OCI-LY7 (cell line): ENCODE measurements around the gene DYNLT4. TPM values are rescaled to one million over a fixed set of nuclear protein-coding genes. Genes with fewer than 3 reads are reported as not detected.

ENCODE experiments used
- BruUV-seq: library from RNA; stranded (reverse); fragments of 400-500 nt; replicated peaks from 2 replicates; lab custom pipeline; 2021; lab: Mats Ljungman, UMichigan
- CTCF ChIA-PET: fragments of 300-600 bp; sonication (Branson Sonifier 250); formaldehyde crosslinking; loops from one replicate; lab custom pipeline; 2022; ENCODE audit warnings: antibody characterized with exemption; ENCODE audit not compliant: unreplicated experiment; lab: Charles Lee
- POLR2A ChIA-PET: fragments of 300-600 bp; sonication (Branson Sonifier 250); formaldehyde crosslinking; loops from one replicate; lab custom pipeline; 2022; ENCODE audit warnings: antibody characterized with exemption; lab: Charles Lee
- DNase-seq: peaks from one replicate; pipeline ENCODE4 v3.0.0-alpha.2; 2015; ENCODE audit warnings: low spot score
- H2AFZ ChIP-seq: fragments of 200-600 bp; sonication (generic), shearing (Covaris generic); 2 replicates; pipeline ENCODE4 v1.6.1; 2014; ENCODE audit warnings: mild to moderate bottlenecking, antibody characterized with exemption, low read length, moderate library complexity
- H3K27ac ChIP-seq: fragments of 200-600 bp; sonication (generic); 2 replicates; pipeline ENCODE4 v1.5.1; 2014; ENCODE audit warnings: mixed run types, low read depth, mild to moderate bottlenecking, moderate library complexity, low read length, inconsistent platforms; ENCODE audit not compliant: poor library complexity, severe bottlenecking
- H3K36me3 ChIP-seq: fragments of 200-600 bp; sonication (generic); 2 replicates; pipeline ENCODE4 v1.6.1; 2014; ENCODE audit warnings: mild to moderate bottlenecking, antibody characterized with exemption, low read length, moderate library complexity, mixed read lengths; ENCODE audit not compliant: insufficient read depth
- H3K4me1 ChIP-seq: fragments of 200-600 bp; sonication (generic); 2 replicates; pipeline ENCODE4 v1.5.1; 2014; ENCODE audit warnings: mild to moderate bottlenecking, low read length; ENCODE audit not compliant: insufficient read depth, poor library complexity, severe bottlenecking
- H3K4me2 ChIP-seq: fragments of 200-600 bp; sonication (generic); 2 replicates; pipeline ENCODE4 v1.6.1; 2014; ENCODE audit warnings: mild to moderate bottlenecking, low read length
- H3K4me3 ChIP-seq: fragments of 200-600 bp; sonication (generic); 2 replicates; pipeline ENCODE4 v1.5.1; 2014; ENCODE audit warnings: mild to moderate bottlenecking, low read depth, low read length; ENCODE audit not compliant: poor library complexity, severe bottlenecking
- H3K79me2 ChIP-seq: fragments of 200-600 bp; sonication (generic); 2 replicates; pipeline ENCODE4 v1.6.1; 2016; ENCODE audit warnings: low read depth, mild to moderate bottlenecking, low read length, moderate library complexity, mixed read lengths; ENCODE audit not compliant: insufficient read depth
- H3K9me2 ChIP-seq: fragments of 200-600 bp; sonication (generic); 2 replicates; pipeline ENCODE4 v1.6.1; 2016; ENCODE audit warnings: mild to moderate bottlenecking, low read length, mixed read lengths; ENCODE audit not compliant: insufficient read depth
- H3K9me3 ChIP-seq: fragments of 200-600 bp; sonication (generic); 2 replicates; pipeline ENCODE4 v1.6.1; 2014; ENCODE audit warnings: mild to moderate bottlenecking, mixed run types, low read length, mixed read lengths
- H4K20me1 ChIP-seq: fragments of 200-600 bp; sonication (generic); 2 replicates; pipeline ENCODE4 v1.6.1; 2014; ENCODE audit warnings: mild to moderate bottlenecking, antibody characterized with exemption, low read length, moderate library complexity, mixed read lengths; ENCODE audit not compliant: insufficient read depth
- EZH2phosphoT487 ChIP-seq: fragments of 200-600 bp; sonication (generic); IDR thresholded peaks from 2 replicates; pipeline ENCODE4 v1.6.1; 2018; ENCODE audit warnings: low read depth, borderline replicate concordance, mild to moderate bottlenecking, mixed run types, antibody characterized with exemption, low read length, moderate library complexity, mixed read lengths
- intact Hi-C: fragments of 100-400 bp; cut with micrococcal nuclease; formaldehyde crosslinking; loops from one replicate; pipeline ENCODE4 v1.10.0; 2022; ENCODE audit not compliant: unreplicated experiment
- total RNA-seq, 2 experiments: library from RNA; depleted of rRNA in 1 of 2; stranded (reverse); fragments of >200 nt in 1 of 2; shearing (Covaris generic) in 1 of 2; gene quantifications; 2 replicates each; pipeline ENCODE4 v1.2.3, GENCODE V29; 2014 to 2022
- TF ChIP-seq, protein P1 (sequence below): fragments of 200-600 bp; sonication (generic); conservative IDR thresholded peaks from 2 replicates; pipeline ENCODE4 v1.5.1; 2014; ENCODE audit warnings: mild to moderate bottlenecking, antibody characterized with exemption, low read length, moderate library complexity, mixed read lengths

Gene DYNLT4
- total RNA-seq, 2 experiments from 2014 or later, result not detected

DNA sequence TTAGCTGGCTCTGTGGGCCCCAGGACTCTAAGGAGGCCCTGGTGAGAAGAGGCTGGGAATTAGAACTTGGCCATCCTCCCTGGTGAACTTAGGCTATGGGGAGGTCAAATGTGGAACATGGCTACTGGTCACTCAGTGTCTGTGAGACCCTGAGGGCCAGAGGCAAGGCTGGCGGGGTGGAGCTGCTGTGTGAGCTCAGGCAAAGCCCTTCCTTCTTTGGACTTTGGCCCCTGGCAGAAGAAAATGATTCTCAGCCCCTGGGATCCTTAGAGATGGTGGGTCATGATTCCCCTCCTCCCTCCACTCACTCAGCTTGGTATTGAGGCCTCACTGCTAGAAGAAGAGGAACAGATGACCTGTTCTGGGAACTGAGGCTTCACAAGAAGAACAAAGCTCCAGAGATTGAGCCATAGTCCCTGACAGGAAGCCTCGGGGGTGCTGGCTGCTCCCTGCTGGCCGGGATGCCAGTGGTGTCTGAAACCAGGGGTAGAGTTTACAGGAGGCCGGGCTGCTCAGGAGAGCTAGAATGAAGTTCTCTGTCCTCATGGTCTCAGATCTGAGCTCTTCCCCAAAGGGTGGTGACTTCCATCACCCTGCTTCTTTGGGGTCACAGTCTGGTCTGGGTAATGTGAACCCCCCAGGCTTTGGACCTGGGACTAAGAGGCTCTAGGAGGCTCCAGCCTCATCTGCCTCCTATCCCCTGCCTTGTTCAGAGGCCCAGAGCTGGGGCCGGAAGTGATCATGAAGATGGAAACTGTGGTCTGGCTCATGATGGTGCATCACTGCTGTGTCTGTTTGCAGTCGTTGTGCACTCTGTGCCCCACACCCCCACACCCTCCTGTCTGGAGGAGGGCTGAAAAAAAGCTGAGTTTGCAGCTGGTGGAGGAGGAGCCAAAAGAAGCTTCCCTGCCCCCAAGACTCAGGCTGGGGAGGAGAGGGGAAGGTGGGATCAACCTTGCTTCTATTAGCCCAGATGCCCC, 2.1 kb upstream of the DYNLT4 start:
- TF ChIP-seq, protein P1, sequence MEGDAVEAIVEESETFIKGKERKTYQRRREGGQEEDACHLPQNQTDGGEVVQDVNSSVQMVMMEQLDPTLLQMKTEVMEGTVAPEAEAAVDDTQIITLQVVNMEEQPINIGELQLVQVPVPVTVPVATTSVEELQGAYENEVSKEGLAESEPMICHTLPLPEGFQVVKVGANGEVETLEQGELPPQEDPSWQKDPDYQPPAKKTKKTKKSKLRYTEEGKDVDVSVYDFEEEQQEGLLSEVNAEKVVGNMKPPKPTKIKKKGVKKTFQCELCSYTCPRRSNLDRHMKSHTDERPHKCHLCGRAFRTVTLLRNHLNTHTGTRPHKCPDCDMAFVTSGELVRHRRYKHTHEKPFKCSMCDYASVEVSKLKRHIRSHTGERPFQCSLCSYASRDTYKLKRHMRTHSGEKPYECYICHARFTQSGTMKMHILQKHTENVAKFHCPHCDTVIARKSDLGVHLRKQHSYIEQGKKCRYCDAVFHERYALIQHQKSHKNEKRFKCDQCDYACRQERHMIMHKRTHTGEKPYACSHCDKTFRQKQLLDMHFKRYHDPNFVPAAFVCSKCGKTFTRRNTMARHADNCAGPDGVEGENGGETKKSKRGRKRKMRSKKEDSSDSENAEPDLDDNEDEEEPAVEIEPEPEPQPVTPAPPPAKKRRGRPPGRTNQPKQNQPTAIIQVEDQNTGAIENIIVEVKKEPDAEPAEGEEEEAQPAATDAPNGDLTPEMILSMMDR, result no peak
- no peak for TF ChIP-seq EZH2phosphoT487
- Histone ChIP-seq H3K4me1 (peaks cover 42% of the 10 kb centered on the region), H3K79me2 (no peaks in the 10 kb centered on the region), H3K36me3 (peaks cover 9% of the 10 kb centered on the region), H4K20me1 (no peaks in the 10 kb centered on the region), H3K9me3 (no peaks in the 10 kb centered on the region), H3K4me2 (peak overlapping the region; percentile 57), H3K27ac (peak overlapping the region; percentile 74), H3K4me3 (peak overlapping the region; percentile 9), H3K9me2 (no peaks in the 10 kb centered on the region), H2AFZ (peak overlapping the region; percentile 70; the same call in 1 of the 2 replicates)
- peak; percentile 82 for DNase-seq
- ChIA-PET POLR2A (interaction anchor here (0.5 to 4.2 kb wide), 18 partner anchors 9 to 774 kb away, joined by 3 to 54 read pairs (median 4); partner anchors contain the start of genes NASP, PLK3, RNU5D-1 and RPS8), CTCF (interaction anchor here (0.6 to 1.4 kb wide), 7 partner anchors 9 to 492 kb away, joined by 3 to 15 read pairs (median 6); partner anchors contain the start of genes PLK3 and RNU5D-1)
- intact Hi-C loops, result no loop called here
- BruUV-seq, result no TSS peak

DNA sequence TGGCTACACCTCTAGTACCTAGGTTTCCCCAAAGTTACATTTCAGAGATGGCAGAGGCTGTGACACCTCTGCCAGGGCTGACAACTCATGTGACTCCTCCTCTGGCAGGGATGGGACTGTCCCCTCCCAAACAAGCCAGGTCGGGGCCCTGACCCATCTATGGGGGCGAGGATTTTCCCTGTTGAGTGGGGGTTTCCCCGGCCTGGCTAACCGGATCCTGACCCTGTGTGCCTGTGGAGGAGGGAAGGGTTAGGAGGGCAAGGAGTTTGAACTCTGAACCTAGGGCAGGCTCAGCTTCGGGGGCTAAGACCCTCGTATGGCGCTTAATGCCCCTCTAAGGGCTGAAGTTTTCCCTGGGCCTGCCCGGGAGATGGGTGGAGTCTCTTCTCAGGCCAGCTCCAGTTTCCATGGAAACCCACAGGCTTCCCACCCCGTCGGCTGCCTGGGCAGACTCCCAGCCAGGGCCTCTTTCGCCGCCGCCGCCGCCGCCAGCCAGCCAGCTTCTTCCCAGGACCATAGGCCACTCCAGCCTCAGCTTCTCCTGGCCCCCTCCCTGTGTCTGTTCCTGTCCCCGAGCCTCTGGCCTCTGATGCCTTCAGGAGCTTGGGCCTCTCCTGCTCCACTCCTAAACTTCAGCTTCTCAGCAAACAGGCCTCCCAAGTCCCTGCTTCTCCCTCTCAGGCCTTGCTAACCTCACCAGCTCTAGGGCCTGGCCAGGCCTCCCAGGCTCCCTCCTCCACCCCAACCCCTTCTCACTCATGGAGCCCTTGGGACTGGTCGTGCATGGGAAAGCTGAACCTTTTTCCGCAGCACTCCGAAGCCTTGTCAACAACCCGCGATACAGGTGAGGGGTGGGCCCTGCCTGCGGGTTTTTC, 1.1 kb upstream of the DYNLT4 start, which contains the start of gene BTBD19:
Gene BTBD19 (plus strand): TSS at position 461 of the 875 bp plus-strand sequence. CDS start 298 bp downstream, at position 759.
- Histone ChIP-seq H3K4me3 (peak within 1 kb of the TSS; percentile 9), H3K79me2 (no peaks in the 10 kb centered on the region), H3K27ac (peak within 1 kb of the TSS; percentile 74), H3K9me3 (no peaks in the 10 kb centered on the region), H3K4me2 (peak within 1 kb of the TSS; percentile 57), H3K9me2 (no peaks in the 10 kb centered on the region), H2AFZ (peak within 1 kb of the TSS; percentile 70; the same call in 1 of the 2 replicates), H4K20me1 (no peaks in the 10 kb centered on the region), H3K36me3 (peaks cover 12% of the 10 kb centered on the region), H3K4me1 (peaks cover 42% of the 10 kb centered on the region)
- no peak for DNase-seq
- no TSS peak for BruUV-seq
- CTCF ChIA-PET, result interaction anchor here (1.1 to 1.4 kb wide), 3 partner anchors 11 to 78 kb away, joined by 6 to 9 read pairs (median 8); partner anchors contain the start of gene RNU5D-1
- POLR2A ChIA-PET, result interaction anchor here (0.5 to 4.2 kb wide), 9 partner anchors 8 to 692 kb away, joined by 3 to 54 read pairs (median 5); partner anchors contain the start of genes PLK3 and RNU5D-1
- intact Hi-C loops, result no loop called here
- TF ChIP-seq, protein P1, result no peak
- no peak for TF ChIP-seq EZH2phosphoT487
